PFSK-1 (cell line): ENCODE measurements around the gene NOD2.

Experiments used
- FOXP2 ChIP-seq: optimal IDR thresholded peaks from 2 replicates; pipeline ENCODE3; 2011; ENCODE audit warnings: borderline replicate concordance, control low read depth, inconsistent platforms; ENCODE audit not compliant: insufficient read depth; ENCODE audit errors: extremely low read length, extremely low read depth
- POLR2AphosphoS5 ChIP-seq: IDR thresholded peaks from 2 replicates; pipeline ENCODE4 v1.6.1; 2012; ENCODE audit warnings: low read depth, mild to moderate bottlenecking, control low read depth, low read length, moderate library complexity
- SIN3A ChIP-seq: IDR thresholded peaks from 2 replicates; pipeline ENCODE4 v1.6.1; 2012; ENCODE audit warnings: mild to moderate bottlenecking, low read length, moderate library complexity, borderline replicate concordance; ENCODE audit not compliant: insufficient read depth
- TAF1 ChIP-seq: IDR thresholded peaks from 2 replicates; pipeline ENCODE4 v1.6.1; 2012; ENCODE audit warnings: low read length, control low read depth, borderline replicate concordance; ENCODE audit not compliant: insufficient read depth
- TF ChIP-seq, protein P1 (sequence below), 2 experiments: IDR thresholded peaks; 2 replicates each; pipeline versions ENCODE4 v1.6.1 to v1.8.0; 2011 to 2012; ENCODE audit warnings: low read depth in 2 of 2, low read length in 2 of 2, control low read depth in 1 of 2, inconsistent platforms in 1 of 2, mild to moderate bottlenecking in 1 of 2, moderate library complexity in 1 of 2; ENCODE audit not compliant: insufficient read depth in 1 of 2

NOD2 gene

DNA sequence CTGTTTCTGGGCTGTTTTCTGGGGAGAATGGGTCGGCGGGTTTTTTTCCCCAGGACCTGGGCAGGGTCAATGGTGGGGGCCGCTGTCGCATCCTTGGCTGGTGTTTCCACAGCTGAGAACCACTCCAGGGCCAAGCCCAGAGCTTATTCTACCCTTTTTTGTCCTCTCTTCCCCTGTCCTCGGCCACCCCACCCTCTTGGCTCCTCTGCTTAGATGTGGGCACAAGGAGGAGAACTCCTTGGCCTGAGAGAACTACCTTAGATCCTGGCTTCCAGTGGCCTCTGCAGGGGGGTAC is 4.0 kb downstream of the NOD2 start:
- no peak for TF ChIP-seq SIN3A
- no peak for TF ChIP-seq POLR2AphosphoS5
- no peak for TF ChIP-seq FOXP2
- no peak for TF ChIP-seq TAF1
- TF ChIP-seq, protein P1, sequence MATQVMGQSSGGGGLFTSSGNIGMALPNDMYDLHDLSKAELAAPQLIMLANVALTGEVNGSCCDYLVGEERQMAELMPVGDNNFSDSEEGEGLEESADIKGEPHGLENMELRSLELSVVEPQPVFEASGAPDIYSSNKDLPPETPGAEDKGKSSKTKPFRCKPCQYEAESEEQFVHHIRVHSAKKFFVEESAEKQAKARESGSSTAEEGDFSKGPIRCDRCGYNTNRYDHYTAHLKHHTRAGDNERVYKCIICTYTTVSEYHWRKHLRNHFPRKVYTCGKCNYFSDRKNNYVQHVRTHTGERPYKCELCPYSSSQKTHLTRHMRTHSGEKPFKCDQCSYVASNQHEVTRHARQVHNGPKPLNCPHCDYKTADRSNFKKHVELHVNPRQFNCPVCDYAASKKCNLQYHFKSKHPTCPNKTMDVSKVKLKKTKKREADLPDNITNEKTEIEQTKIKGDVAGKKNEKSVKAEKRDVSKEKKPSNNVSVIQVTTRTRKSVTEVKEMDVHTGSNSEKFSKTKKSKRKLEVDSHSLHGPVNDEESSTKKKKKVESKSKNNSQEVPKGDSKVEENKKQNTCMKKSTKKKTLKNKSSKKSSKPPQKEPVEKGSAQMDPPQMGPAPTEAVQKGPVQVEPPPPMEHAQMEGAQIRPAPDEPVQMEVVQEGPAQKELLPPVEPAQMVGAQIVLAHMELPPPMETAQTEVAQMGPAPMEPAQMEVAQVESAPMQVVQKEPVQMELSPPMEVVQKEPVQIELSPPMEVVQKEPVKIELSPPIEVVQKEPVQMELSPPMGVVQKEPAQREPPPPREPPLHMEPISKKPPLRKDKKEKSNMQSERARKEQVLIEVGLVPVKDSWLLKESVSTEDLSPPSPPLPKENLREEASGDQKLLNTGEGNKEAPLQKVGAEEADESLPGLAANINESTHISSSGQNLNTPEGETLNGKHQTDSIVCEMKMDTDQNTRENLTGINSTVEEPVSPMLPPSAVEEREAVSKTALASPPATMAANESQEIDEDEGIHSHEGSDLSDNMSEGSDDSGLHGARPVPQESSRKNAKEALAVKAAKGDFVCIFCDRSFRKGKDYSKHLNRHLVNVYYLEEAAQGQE (IDR thresholded peaks at IDR 0.05; ENCODE audit: insufficient read depth in 1 of 2, low read depth in 2 of 2, low read length in 2 of 2) = no peak

DNA sequence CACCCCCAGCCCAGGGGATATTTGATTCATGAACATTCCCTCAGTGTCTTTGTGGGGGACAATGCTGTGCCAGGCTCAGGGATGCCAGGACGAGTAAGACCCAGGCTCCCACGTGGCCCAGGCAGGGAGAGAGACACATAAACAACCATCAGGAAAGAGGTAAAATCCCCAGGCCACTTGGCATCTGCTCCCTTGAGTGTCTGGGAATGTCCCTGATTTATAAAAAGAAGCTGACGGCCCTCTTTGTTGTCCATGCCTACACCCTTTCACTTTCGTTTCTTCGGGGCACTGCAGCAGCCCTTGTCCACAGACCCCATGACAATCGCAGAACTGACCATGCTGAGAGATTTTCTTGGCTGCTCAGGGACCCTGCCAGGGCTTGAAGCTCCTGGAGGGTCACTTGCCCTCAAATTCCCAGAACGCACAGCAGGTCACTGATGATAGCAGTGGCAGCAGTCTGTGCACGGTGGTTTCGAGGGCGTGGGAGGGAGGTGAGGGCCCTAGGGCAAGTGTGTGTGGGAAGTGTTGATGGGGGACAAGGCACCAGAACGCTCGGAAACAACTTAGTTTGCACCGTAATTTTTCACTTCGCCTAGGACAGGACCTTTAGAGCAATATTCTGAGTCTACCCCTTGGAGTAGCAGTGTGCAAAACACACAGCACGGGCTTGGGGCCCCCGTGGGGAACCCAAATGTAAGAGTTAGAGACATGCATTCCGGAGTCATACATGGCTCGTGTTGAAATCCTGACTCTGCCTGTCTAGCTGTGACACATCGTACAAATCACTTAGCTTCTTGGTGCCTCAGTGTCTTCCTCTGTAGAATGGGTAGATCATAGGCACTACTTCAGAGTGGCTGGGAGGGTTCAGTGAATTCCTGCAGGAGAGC is 4.7 kb downstream of the NOD2 start:
- TF ChIP-seq POLR2AphosphoS5 = no peak
- no peak for TF ChIP-seq SIN3A
- TF ChIP-seq TAF1 = no peak
- TF ChIP-seq, protein P1 (IDR thresholded peaks at IDR 0.05; ENCODE audit: insufficient read depth in 1 of 2, low read depth in 2 of 2, low read length in 2 of 2) = no peak
- TF ChIP-seq FOXP2 = no peak

DNA sequence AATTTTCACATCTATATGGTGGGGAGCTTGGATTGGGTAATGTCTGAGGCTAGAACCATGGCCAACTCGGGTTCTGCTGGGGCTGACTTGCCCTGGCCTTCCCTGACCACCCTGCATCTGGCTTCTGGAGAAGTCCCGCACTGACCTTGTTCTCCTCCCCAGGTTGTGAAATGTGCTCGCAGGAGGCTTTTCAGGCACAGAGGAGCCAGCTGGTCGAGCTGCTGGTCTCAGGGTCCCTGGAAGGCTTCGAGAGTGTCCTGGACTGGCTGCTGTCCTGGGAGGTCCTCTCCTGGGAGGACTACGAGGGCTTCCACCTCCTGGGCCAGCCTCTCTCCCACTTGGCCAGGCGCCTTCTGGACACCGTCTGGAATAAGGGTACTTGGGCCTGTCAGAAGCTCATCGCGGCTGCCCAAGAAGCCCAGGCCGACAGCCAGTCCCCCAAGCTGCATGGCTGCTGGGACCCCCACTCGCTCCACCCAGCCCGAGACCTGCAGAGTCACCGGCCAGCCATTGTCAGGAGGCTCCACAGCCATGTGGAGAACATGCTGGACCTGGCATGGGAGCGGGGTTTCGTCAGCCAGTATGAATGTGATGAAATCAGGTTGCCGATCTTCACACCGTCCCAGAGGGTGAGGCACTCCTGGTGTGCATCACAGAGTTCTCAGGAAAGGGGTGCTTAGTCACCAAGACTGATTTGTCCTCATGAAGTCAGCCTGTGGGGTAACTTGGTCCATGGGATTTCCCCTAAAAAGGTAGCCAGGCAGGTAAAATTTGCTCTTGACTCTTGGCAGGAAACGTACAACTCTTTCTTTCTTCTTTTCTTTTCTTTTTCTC is 6.1 kb downstream of the NOD2 start:
- TF ChIP-seq TAF1 = no peak
- TF ChIP-seq FOXP2 = no peak
- TF ChIP-seq POLR2AphosphoS5 = no peak
- TF ChIP-seq SIN3A = no peak
- TF ChIP-seq, protein P1 (IDR thresholded peaks at IDR 0.05; ENCODE audit: insufficient read depth in 1 of 2, low read depth in 2 of 2, low read length in 2 of 2) = no peak

DNA sequence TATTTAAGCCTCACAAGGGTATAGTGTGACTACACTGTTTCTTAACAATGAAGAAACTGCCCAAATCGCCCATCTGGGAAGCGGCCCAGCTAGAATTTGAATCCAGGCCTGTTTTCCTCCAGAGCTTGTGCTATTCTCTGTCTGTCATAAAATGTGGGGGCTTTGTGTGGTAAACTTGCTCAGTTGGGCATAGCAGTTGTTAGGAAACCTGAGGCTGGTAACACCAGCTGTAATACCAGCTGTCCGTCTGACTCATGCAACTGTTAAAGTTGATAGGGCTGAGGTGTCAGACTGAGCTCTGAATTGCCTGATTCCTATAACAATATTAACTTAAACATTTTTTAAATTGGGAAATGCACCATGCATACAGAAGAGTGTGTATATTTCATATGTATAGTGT is 9.3 kb downstream of the NOD2 start:
- no peak for TF ChIP-seq TAF1
- no peak for TF ChIP-seq POLR2AphosphoS5
- TF ChIP-seq, protein P1 (IDR thresholded peaks at IDR 0.05; ENCODE audit: insufficient read depth in 1 of 2, low read depth in 2 of 2, low read length in 2 of 2) = no peak
- no peak for TF ChIP-seq FOXP2
- TF ChIP-seq SIN3A = no peak
